Testis (tissue), 2 donors: ENCODE measurements around the gene NPTN.

Source experiments
- POLR2A ChIP-seq: fragments of 450-650 bp; IDR thresholded peaks from one replicate; pipeline ENCODE4 v1.6.1; 2017; ENCODE audit warnings: antibody characterized with exemption, mild to moderate bottlenecking, moderate library complexity
- TF ChIP-seq, protein P1 (sequence below), 3 experiments: fragments of 450-650 bp in 2 of 3; fragments of 200-600 bp in 1 of 3; sonication (generic) in 1 of 3; IDR thresholded peaks; one replicate each; pipeline ENCODE4 v1.5.1; 2016 to 2019; ENCODE audit warnings: antibody characterized with exemption in 3 of 3, mild to moderate bottlenecking in 2 of 3, moderate library complexity in 1 of 3

GRCh38 chr15:73633111-73633990, at the start of gene NPTN:
- TF ChIP-seq, protein P1, sequence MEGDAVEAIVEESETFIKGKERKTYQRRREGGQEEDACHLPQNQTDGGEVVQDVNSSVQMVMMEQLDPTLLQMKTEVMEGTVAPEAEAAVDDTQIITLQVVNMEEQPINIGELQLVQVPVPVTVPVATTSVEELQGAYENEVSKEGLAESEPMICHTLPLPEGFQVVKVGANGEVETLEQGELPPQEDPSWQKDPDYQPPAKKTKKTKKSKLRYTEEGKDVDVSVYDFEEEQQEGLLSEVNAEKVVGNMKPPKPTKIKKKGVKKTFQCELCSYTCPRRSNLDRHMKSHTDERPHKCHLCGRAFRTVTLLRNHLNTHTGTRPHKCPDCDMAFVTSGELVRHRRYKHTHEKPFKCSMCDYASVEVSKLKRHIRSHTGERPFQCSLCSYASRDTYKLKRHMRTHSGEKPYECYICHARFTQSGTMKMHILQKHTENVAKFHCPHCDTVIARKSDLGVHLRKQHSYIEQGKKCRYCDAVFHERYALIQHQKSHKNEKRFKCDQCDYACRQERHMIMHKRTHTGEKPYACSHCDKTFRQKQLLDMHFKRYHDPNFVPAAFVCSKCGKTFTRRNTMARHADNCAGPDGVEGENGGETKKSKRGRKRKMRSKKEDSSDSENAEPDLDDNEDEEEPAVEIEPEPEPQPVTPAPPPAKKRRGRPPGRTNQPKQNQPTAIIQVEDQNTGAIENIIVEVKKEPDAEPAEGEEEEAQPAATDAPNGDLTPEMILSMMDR (IDR thresholded peaks at IDR 0.05) = no peak
- peak; percentile 75 for TF ChIP-seq POLR2A
